SK-N-SH (cell line): ENCODE measurements around the gene TSC22D1. TPM values are rescaled to one million over a fixed set of nuclear protein-coding genes. Genes with fewer than 3 reads are reported as not detected.

Source experiments
- CTCF ChIA-PET: fragments of 300-600, 350-600 bp; formaldehyde crosslinking; extraction: SDS; loops from one replicate; lab custom pipeline; 2021; lab: Yijun Ruan, JAX
- POLR2A ChIA-PET: fragments of 350-600 bp; sonication (Branson Sonifier 250); formaldehyde crosslinking; extraction: SDS; loops from one replicate; lab custom pipeline; 2020; ENCODE audit warnings: antibody characterized with exemption, inconsistent platforms; lab: Yijun Ruan, JAX
- DNase-seq: peaks from one replicate; pipeline ENCODE4 v3.0.0; 2012
- H2AFZ ChIP-seq: fragments of 200-600 bp; sonication (generic); 2 replicates; pipeline ENCODE4 v1.8.1; 2016; ENCODE audit warnings: antibody characterized with exemption, mild to moderate bottlenecking, low read depth
- H3F3A ChIP-seq: fragments of 200-600 bp; sonication (generic); replicated peaks from 2 replicates; pipeline ENCODE3; 2016; ENCODE audit warnings: antibody characterized with exemption, mild to moderate bottlenecking; ENCODE audit not compliant: insufficient read depth
- H3K27ac ChIP-seq, 2 experiments: fragments of 200-500 bp in 1 of 2; fragments of 200-600 bp in 1 of 2; sonication (Bioruptor generic) in 1 of 2; sonication (generic), shearing (Covaris generic) in 1 of 2; 2 replicates each; pipeline versions ENCODE4 v1.5.1 to v1.6.1; 2014 to 2016; ENCODE audit warnings: low read depth in 2 of 2, inconsistent platforms in 1 of 2, low read length in 1 of 2, mild to moderate bottlenecking in 1 of 2, mixed read lengths in 1 of 2
- H3K27me3 ChIP-seq: fragments of 200-600 bp; sonication (generic), shearing (Covaris generic); 2 replicates; pipeline ENCODE4 v1.6.1; 2016; ENCODE audit warnings: mixed run types; ENCODE audit not compliant: insufficient read depth
- H3K36me3 ChIP-seq, 2 experiments: fragments of 200-500 bp in 1 of 2; fragments of 200-600 bp in 1 of 2; sonication (Bioruptor generic) in 1 of 2; sonication (generic) in 1 of 2; replicated peaks in 1 of 2; 2 replicates each; pipeline versions ENCODE3 to v1.5.1; 2014 to 2016; ENCODE audit warnings: low read length in 1 of 2, mild to moderate bottlenecking in 1 of 2; ENCODE audit not compliant: insufficient read depth in 2 of 2, control insufficient read depth in 1 of 2
- H3K4me1 ChIP-seq, 2 experiments: fragments of 200-500 bp in 1 of 2; fragments of 200-600 bp in 1 of 2; sonication (Bioruptor generic) in 1 of 2; sonication (generic), shearing (Covaris generic) in 1 of 2; 2 replicates each; pipeline versions ENCODE4 v1.5.1 to v1.6.1; 2014 to 2016; ENCODE audit warnings: low read depth in 1 of 2, low read length in 1 of 2, mixed run types in 1 of 2; ENCODE audit not compliant: insufficient read depth in 2 of 2, control insufficient read depth in 1 of 2
- H3K4me2 ChIP-seq: fragments of 200-600 bp; sonication (generic), shearing (Covaris generic); 2 replicates; pipeline ENCODE4 v1.6.1; 2017; ENCODE audit warnings: mixed run types
- H3K4me3 ChIP-seq, 2 experiments: fragments of 200-500 bp in 1 of 2; fragments of 200-600 bp in 1 of 2; sonication (Bioruptor generic) in 1 of 2; sonication (generic), shearing (Covaris generic) in 1 of 2; 2 replicates each; pipeline versions ENCODE4 v1.5.1 to v1.8.1; 2014 to 2016; ENCODE audit warnings: low read depth in 2 of 2, inconsistent platforms in 1 of 2, low read length in 1 of 2, mild to moderate bottlenecking in 1 of 2, mixed read lengths in 1 of 2, moderate library complexity in 1 of 2
- H3K79me2 ChIP-seq: fragments of 200-600 bp; sonication (generic); 2 replicates; pipeline ENCODE4 v1.8.1; 2017; ENCODE audit warnings: mild to moderate bottlenecking; ENCODE audit not compliant: insufficient read depth
- H3K9ac ChIP-seq: fragments of 200-600 bp; sonication (generic); 2 replicates; pipeline ENCODE4 v1.6.1; 2017; ENCODE audit warnings: mixed run types
- H3K9me2 ChIP-seq: fragments of 200-600 bp; sonication (generic); 2 replicates; pipeline ENCODE4 v1.6.1; 2017; ENCODE audit warnings: mixed run types
- H3K9me3 ChIP-seq: fragments of 200-600 bp; sonication (generic); 2 replicates; pipeline ENCODE4 v1.6.1; 2017; ENCODE audit warnings: mixed run types, mild to moderate bottlenecking, moderate library complexity
- H4K20me1 ChIP-seq: fragments of 200-600 bp; sonication (generic); 2 replicates; pipeline ENCODE4 v1.6.1; 2017; ENCODE audit warnings: mild to moderate bottlenecking, mixed run types; ENCODE audit not compliant: insufficient read depth
- ELF1 ChIP-seq: IDR thresholded peaks from 2 replicates; pipeline ENCODE4 v1.4.0; 2012
- EZH2phosphoT487 ChIP-seq: fragments of 200-600 bp; sonication (generic); IDR thresholded peaks from 2 replicates; pipeline ENCODE4 v1.6.1; 2017; ENCODE audit warnings: low read depth, mixed run types, mild to moderate bottlenecking, antibody characterized with exemption, moderate library complexity, borderline replicate concordance
- FOSL2 ChIP-seq: IDR thresholded peaks from 2 replicates; pipeline ENCODE4 v1.4.0; 2012; ENCODE audit warnings: low read depth, mild to moderate bottlenecking, moderate library complexity, borderline replicate concordance
- FOXJ3 ChIP-seq: sonication (generic); formaldehyde crosslinking; IDR thresholded peaks from 2 replicates; pipeline ENCODE4 v1.5.1; 2020; ENCODE audit warnings: mild to moderate bottlenecking, missing genetic modification reagents
- JUND ChIP-seq: IDR thresholded peaks from 2 replicates; pipeline ENCODE4 v1.4.0; 2012
- PBX3 ChIP-seq: IDR thresholded peaks from 2 replicates; pipeline ENCODE4; 2012
- RAD21 ChIP-seq: IDR thresholded peaks from 2 replicates; pipeline ENCODE4 v1.6.1; 2012; ENCODE audit warnings: mild to moderate bottlenecking, low read length
- RFX5 ChIP-seq: IDR thresholded peaks from 2 replicates; pipeline ENCODE4 v1.6.1; 2012; ENCODE audit warnings: mild to moderate bottlenecking, improper control_type of control experiment, low read length
- RXRA ChIP-seq: IDR thresholded peaks from 2 replicates; pipeline ENCODE4 v1.4.0; 2012; ENCODE audit warnings: low read depth, mild to moderate bottlenecking, borderline replicate concordance
- SMC3 ChIP-seq: IDR thresholded peaks from 2 replicates; pipeline ENCODE4 v1.6.1; 2012; ENCODE audit warnings: low read depth, low read length, improper control_type of control experiment
- TAF1 ChIP-seq: IDR thresholded peaks from 2 replicates; pipeline ENCODE4 v1.6.1; 2012; ENCODE audit warnings: low read depth, mild to moderate bottlenecking, low read length, moderate library complexity, borderline replicate concordance
- WGBS: methylation state at CpG from one replicate; pipeline ENCODE4 v1.1.6; 2017; ENCODE audit warnings: low lambda C conversion rate; 5-methylcytosine and 5-hydroxymethylcytosine counted together
- polyA plus RNA-seq, 3 experiments: library from polyadenylated mRNA; depleted of rRNA; stranded (reverse); fragments of >200 nt; gene quantifications; 2 replicates each; pipeline ENCODE4 v1.2.3, GENCODE V29; 2012

The TSC22D1 gene
- polyA plus RNA-seq, 1 of the 3 experiments (the other 2 are of a cell fraction), result 137 TPM

- H3K9ac ChIP-seq, result no peak overlapping the region
- no peaks in the 10 kb centered on the region for H3K79me2 ChIP-seq
- no peak overlapping the region for H2AFZ ChIP-seq
- TF ChIP-seq FOSL2, result no peak
- no peak for TF ChIP-seq RAD21
- no peak for TF ChIP-seq FOXJ3
- TF ChIP-seq RFX5, result no peak
- TF ChIP-seq PBX3, result no peak
- TF ChIP-seq ELF1, result no peak
- no peak for TF ChIP-seq EZH2phosphoT487
- no peak for TF ChIP-seq TAF1
- TF ChIP-seq SMC3, result no peak
- no peak for TF ChIP-seq RXRA
- TF ChIP-seq JUND, result no peak
- H4K20me1 ChIP-seq, result no peaks in the 10 kb centered on the region
- peaks cover 0 to 5% of the 10 kb centered on the region in 2 experiments; a peak in 1 of 4 replicates for H3K4me1 ChIP-seq
- no peaks in the 10 kb centered on the region for H3K9me2 ChIP-seq
- CTCF ChIA-PET, result interaction anchor here (0.8 kb wide), 1 partner anchor 15 kb away, joined by 3 read pairs; no protein-coding TSS in a partner anchor
- H3K27me3 ChIP-seq, result no peaks in the 10 kb centered on the region
- H3K9me3 ChIP-seq, result no peaks in the 10 kb centered on the region
- no peak overlapping the region for H3K4me2 ChIP-seq
- no peak for DNase-seq
- no peak overlapping the region for H3K27ac ChIP-seq
- H3K4me3 ChIP-seq, result no peak overlapping the region
- H3F3A ChIP-seq, result peaks cover 22% of the 10 kb centered on the region
- no peaks in the 10 kb centered on the region for H3K36me3 ChIP-seq
- POLR2A ChIA-PET, result no interaction called here
- WGBS, result 98% methylated on average over 5 of the region's 5 CpGs
Observed at GRCh38 chr13:44382635-44383145, 193.4 kb downstream of the TSC22D1 start.

Other genes starting within 250 kb of the TSC22D1 start
- gene SERP2, start 202.5 kb downstream of the TSC22D1 start, polyA plus RNA-seq (2012; rRNA removed), result 4.9 and 6.2 TPM in 2 replicates